Lower lobe of right lung (tissue), 2 donors: ENCODE data around the gene SH3BP4. TPM values are rescaled to one million over a fixed set of nuclear protein-coding genes. Genes with fewer than 3 reads are reported as not detected.

Experiments used
- ATAC-seq, 2 donors: fragments of 200-7000 bp; cut with Tn5 transposase; one replicate each; pipeline ENCODE4 v1.9.1; 2020 to 2022; ENCODE audit warnings: mild to moderate bottlenecking in 2 of 2, moderate library complexity in 2 of 2
- DNase-seq: peaks from one replicate; pipeline ENCODE4 v3.0.0-alpha.2; 2020
- H3K27ac ChIP-seq: fragments of 200-600 bp; one replicate; pipeline ENCODE4 v1.8.0; 2022
- H3K27me3 ChIP-seq: fragments of 200-600 bp; one replicate; pipeline ENCODE4 v1.8.0; 2022; ENCODE audit warnings: low read depth
- H3K36me3 ChIP-seq: fragments of 200-600 bp; one replicate; pipeline ENCODE4 v1.8.0; 2022; ENCODE audit warnings: mild to moderate bottlenecking
- H3K4me1 ChIP-seq: fragments of 200-600 bp; one replicate; pipeline ENCODE4 v1.8.0; 2022
- H3K4me3 ChIP-seq: fragments of 200-600 bp; one replicate; pipeline ENCODE4 v1.8.0; 2022; ENCODE audit warnings: mild to moderate bottlenecking
- H3K9me3 ChIP-seq: fragments of 200-600 bp; one replicate; pipeline ENCODE4 v1.8.0; 2022
- intact Hi-C: fragments of 100-400 bp; cut with DNase I; formaldehyde crosslinking; loops from one replicate; pipeline ENCODE4 v1.11.0; 2022
- total RNA-seq: library from RNA; stranded (reverse); fragmentation: NEBNext Ultra II Directional; extraction: Animal tissue kit (Norgen Biotek cat#: 25700); gene quantifications from one replicate; pipeline ENCODE4 v1.2.1, GENCODE V29; 2021
- TF ChIP-seq, protein P1 (sequence below): fragments of 200-600 bp; IDR thresholded peaks from one replicate; pipeline ENCODE4 v1.8.0; 2022; ENCODE audit warnings: antibody characterized with exemption, mild to moderate bottlenecking
- donor health status: DM: no; HTN: yes; CAD: no; lungs with severe emphysema.

Gene SH3BP4
- total RNA-seq, 1 donor from 2014 or later, result 36.8 TPM

GRCh38 chr2:235050980-235051351 is 99.1 kb downstream of the SH3BP4 start:
- intact Hi-C loops, result no loop called here
- peaks cover 34% of the 10 kb centered on the region for H3K36me3 ChIP-seq
- ATAC-seq (peak; percentile 70 to 78), DNase-seq (peak; percentile 88)
- no peaks in the 10 kb centered on the region for H3K9me3 ChIP-seq
- H3K27me3 ChIP-seq, result no peaks in the 10 kb centered on the region
- TF ChIP-seq, protein P1, sequence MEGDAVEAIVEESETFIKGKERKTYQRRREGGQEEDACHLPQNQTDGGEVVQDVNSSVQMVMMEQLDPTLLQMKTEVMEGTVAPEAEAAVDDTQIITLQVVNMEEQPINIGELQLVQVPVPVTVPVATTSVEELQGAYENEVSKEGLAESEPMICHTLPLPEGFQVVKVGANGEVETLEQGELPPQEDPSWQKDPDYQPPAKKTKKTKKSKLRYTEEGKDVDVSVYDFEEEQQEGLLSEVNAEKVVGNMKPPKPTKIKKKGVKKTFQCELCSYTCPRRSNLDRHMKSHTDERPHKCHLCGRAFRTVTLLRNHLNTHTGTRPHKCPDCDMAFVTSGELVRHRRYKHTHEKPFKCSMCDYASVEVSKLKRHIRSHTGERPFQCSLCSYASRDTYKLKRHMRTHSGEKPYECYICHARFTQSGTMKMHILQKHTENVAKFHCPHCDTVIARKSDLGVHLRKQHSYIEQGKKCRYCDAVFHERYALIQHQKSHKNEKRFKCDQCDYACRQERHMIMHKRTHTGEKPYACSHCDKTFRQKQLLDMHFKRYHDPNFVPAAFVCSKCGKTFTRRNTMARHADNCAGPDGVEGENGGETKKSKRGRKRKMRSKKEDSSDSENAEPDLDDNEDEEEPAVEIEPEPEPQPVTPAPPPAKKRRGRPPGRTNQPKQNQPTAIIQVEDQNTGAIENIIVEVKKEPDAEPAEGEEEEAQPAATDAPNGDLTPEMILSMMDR, result peak; percentile 16
- H3K4me3 ChIP-seq, result no peak overlapping the region
- H3K27ac ChIP-seq, result peak overlapping the region; percentile 25
- peaks cover 27% of the 10 kb centered on the region for H3K4me1 ChIP-seq

- Histone ChIP-seq H3K4me1 (peaks cover 27% of the 10 kb centered on the region), H3K36me3 (peaks cover 28% of the 10 kb centered on the region), H3K27ac (peak overlapping the region; percentile 25), H3K9me3 (no peaks in the 10 kb centered on the region), H3K27me3 (no peaks in the 10 kb centered on the region), H3K4me3 (no peak overlapping the region)
- TF ChIP-seq, protein P1, result no peak
- no peak for DNase-seq
- intact Hi-C loops, result no loop called here
- ATAC-seq, result peak; percentile 49 to 55
Measured at GRCh38 chr2:235051436-235052260, 99.8 kb downstream of the SH3BP4 start.

DNA sequence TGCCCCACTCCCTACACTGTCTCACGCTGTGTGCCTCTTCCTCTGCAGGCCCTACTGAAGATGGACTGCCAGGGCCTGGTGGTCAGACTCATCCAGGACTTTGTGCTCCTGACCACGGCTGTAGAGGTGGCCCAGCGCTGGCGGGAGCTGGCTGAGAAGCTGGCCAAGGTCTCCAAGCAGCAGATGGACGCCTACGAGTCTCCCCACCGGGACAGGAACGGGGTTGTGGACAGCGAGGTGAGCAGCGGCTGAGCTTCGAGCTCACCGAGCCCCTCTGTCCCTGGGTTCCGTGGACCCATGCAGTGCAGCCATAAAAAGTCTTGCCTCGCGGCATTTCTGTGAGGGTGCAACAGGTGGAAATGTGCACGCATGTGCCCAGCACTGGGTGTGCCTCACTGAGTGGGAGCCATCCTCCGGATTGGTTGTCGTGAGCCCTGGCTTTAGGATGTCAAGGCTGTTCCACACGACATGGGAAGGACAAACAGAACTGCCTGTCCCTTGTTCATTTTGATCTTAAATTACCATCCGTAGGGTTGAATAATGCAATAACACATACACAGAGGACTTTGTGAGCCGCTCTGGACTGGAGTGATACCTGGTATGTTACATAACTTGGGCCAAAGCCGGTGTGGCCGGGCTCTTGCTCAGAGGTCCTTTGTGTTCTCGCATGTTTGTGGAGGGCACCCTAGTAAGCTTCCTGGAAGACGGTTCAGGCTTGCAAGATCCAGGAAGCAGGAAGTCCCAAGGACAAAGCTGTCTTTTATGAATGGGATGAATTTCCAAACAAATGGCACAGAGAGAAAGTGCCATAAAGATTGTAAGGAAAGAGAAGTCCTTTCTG is 100.9 kb downstream of the SH3BP4 start:
- ATAC-seq, result no peak

GRCh38 chr2:235053651-235054050 is 101.8 kb downstream of the SH3BP4 start:
- no peak for ATAC-seq
- Histone ChIP-seq H3K36me3 (peaks cover 27% of the 10 kb centered on the region), H3K27ac (no peak overlapping the region), H3K4me1 (peaks cover 18% of the 10 kb centered on the region), H3K27me3 (no peaks in the 10 kb centered on the region), H3K9me3 (no peaks in the 10 kb centered on the region), H3K4me3 (no peak overlapping the region)
- DNase-seq, result no peak
- TF ChIP-seq, protein P1, result no peak
- intact Hi-C loops, result no loop called here

More for the DNA sequence above, 100.9 kb downstream of the SH3BP4 start:
- DNase-seq, result no peak
- TF ChIP-seq, protein P1, result no peak
- H3K27me3 ChIP-seq, result no peaks in the 10 kb centered on the region
- peaks cover 27% of the 10 kb centered on the region for H3K36me3 ChIP-seq
- H3K4me1 ChIP-seq, result peaks cover 27% of the 10 kb centered on the region
- H3K9me3 ChIP-seq, result no peaks in the 10 kb centered on the region
- no peak overlapping the region for H3K27ac ChIP-seq
- intact Hi-C loops, result no loop called here
- no peak overlapping the region for H3K4me3 ChIP-seq

- TF ChIP-seq, protein P1, result no peak
- DNase-seq (no peak), ATAC-seq (no peak)
- peaks cover 27% of the 10 kb centered on the region for H3K36me3 ChIP-seq
- no peaks in the 10 kb centered on the region for H3K27me3 ChIP-seq
- intact Hi-C loops, result no loop called here
- H3K4me3 ChIP-seq, result no peak overlapping the region
- H3K27ac ChIP-seq, result no peak overlapping the region
- no peaks in the 10 kb centered on the region for H3K9me3 ChIP-seq
- H3K4me1 ChIP-seq, result peaks cover 17% of the 10 kb centered on the region
Measured at GRCh38 chr2:235054475-235054874, 102.7 kb downstream of the SH3BP4 start.
